AG04450 (cell line): ENCODE results near the gene TMEM63B. TPM values are rescaled to one million over a fixed set of nuclear protein-coding genes. Genes with fewer than 3 reads are reported as not detected.
"Not testable (repeated sequence)": the region's sequence is repeated elsewhere in the genome, so short reads cannot be mapped to it uniquely, and the experiment has no call there.

ENCODE experiments used
- CTCF ChIA-PET: fragments of 300-600, 350-600 bp; formaldehyde crosslinking; extraction: SDS; loops from one replicate; lab custom pipeline; 2022; ENCODE audit warnings: antibody characterized with exemption, inconsistent platforms; lab: Charles Lee
- POLR2A ChIA-PET: fragments of 350-600 bp; formaldehyde crosslinking; extraction: SDS; loops from one replicate; lab custom pipeline; 2021; ENCODE audit warnings: antibody characterized with exemption, inconsistent platforms; lab: Yijun Ruan, JAX
- DNase-seq: peaks from one replicate; pipeline ENCODE4 v3.0.0-alpha.2; 2011; ENCODE audit warnings: low read depth, low spot score
- H3K27ac ChIP-seq: one replicate; pipeline ENCODE4 v1.5.1; 2012; ENCODE audit warnings: low read depth, low read length, control low read depth
- H3K27me3 ChIP-seq: one replicate; pipeline ENCODE4 v1.6.0; 2012; ENCODE audit warnings: low read length; ENCODE audit not compliant: control insufficient read depth, insufficient read depth
- H3K4me3 ChIP-seq: 2 replicates; pipeline ENCODE4 v1.5.1; 2011; ENCODE audit warnings: mild to moderate bottlenecking, low read depth, low read length, control low read depth
- H3K9me3 ChIP-seq: 2 replicates; pipeline ENCODE4 v1.5.1; 2012; ENCODE audit warnings: low read length; ENCODE audit not compliant: control insufficient read depth, insufficient read depth
- CTCF ChIP-seq: IDR thresholded peaks from 2 replicates; pipeline ENCODE4 v1.5.1; 2011; ENCODE audit warnings: low read depth, low read length, control low read depth, inconsistent platforms
- polyA plus RNA-seq: library from polyadenylated mRNA; depleted of rRNA; stranded (reverse); fragments of >200 nt; gene quantifications from 2 replicates; pipeline ENCODE4 v1.2.3, GENCODE V29; 2011

Gene TMEM63B
- polyA plus RNA-seq, 1 experiment, result 39.4 TPM

- DNase-seq, result no peak
- ChIA-PET POLR2A (no interaction called here), CTCF (no interaction called here)
- no peak overlapping the region for H3K4me3 ChIP-seq
- no peak overlapping the region for H3K27ac ChIP-seq
- peaks cover 9% of the 10 kb centered on the region for H3K27me3 ChIP-seq
- TF ChIP-seq CTCF, result no peak
- no peaks in the 10 kb centered on the region for H3K9me3 ChIP-seq
These were observed 51.8 kb downstream of the TMEM63B start for GRCh38 chr6:44179072-44179536.

- Histone ChIP-seq H3K27ac (no peak overlapping the region), H3K9me3 (no peaks in the 10 kb centered on the region), H3K4me3 (no peak overlapping the region), H3K27me3 (peaks cover 9% of the 10 kb centered on the region)
- ChIA-PET CTCF (interaction anchor here (1.2 kb wide), 1 partner anchor 55 kb away, joined by 5 read pairs; no protein-coding TSS in a partner anchor), POLR2A (no interaction called here)
- TF ChIP-seq CTCF, result no peak
- no peak for DNase-seq
These were observed 52.3 kb downstream of the TMEM63B start for GRCh38 chr6:44179648-44180047.

GRCh38 chr6:44180406-44180805, 53.1 kb downstream of the TMEM63B start:
- Histone ChIP-seq H3K4me3 (no peak overlapping the region), H3K27ac (no peak overlapping the region), H3K9me3 (no peaks in the 10 kb centered on the region), H3K27me3 (peaks cover 9% of the 10 kb centered on the region)
- no peak for TF ChIP-seq CTCF
- ChIA-PET POLR2A (no interaction called here), CTCF (interaction anchor here (1.2 kb wide), 1 partner anchor 54 kb away, joined by 5 read pairs; no protein-coding TSS in a partner anchor)
- no peak for DNase-seq

- no peak overlapping the region for H3K27ac ChIP-seq
- CTCF ChIA-PET, result interaction anchor here (1.2 kb wide), 1 partner anchor 54 kb away, joined by 5 read pairs; no protein-coding TSS in a partner anchor
- POLR2A ChIA-PET, result no interaction called here
- H3K27me3 ChIP-seq, result peaks cover 9% of the 10 kb centered on the region
- no peaks in the 10 kb centered on the region for H3K9me3 ChIP-seq
- no peak for DNase-seq
- no peak for TF ChIP-seq CTCF
- H3K4me3 ChIP-seq, result no peak overlapping the region
These were observed 53.5 kb downstream of the TMEM63B start for GRCh38 chr6:44180886-44181285.

GRCh38 chr6:44181784-44182183, 54.4 kb downstream of the TMEM63B start:
- POLR2A ChIA-PET, H3K4me3 ChIP-seq, H3K9me3 ChIP-seq, DNase-seq, H3K27ac ChIP-seq, CTCF ChIA-PET: not testable (repeated sequence)
- peaks cover 13% of the 10 kb centered on the region for H3K27me3 ChIP-seq
